Breast epithelium (tissue), 3 donors: ENCODE measurements around the gene CGAS.
A peak's percentile ranks its signal among the peaks of the same experiment; 100 is the strongest.

Source experiments
- POLR2A ChIP-seq: fragments of 450-650 bp; IDR thresholded peaks from one replicate; pipeline ENCODE4 v1.6.1; 2016; ENCODE audit warnings: antibody characterized with exemption, mild to moderate bottlenecking, moderate library complexity
- TF ChIP-seq, protein P1 (sequence below), 3 donors: fragments of 450-650 bp; IDR thresholded peaks; one replicate each; pipeline ENCODE4 v1.5.1; 2016 to 2017; ENCODE audit warnings: antibody characterized with exemption in 3 of 3, mild to moderate bottlenecking in 3 of 3, moderate library complexity in 3 of 3

DNA sequence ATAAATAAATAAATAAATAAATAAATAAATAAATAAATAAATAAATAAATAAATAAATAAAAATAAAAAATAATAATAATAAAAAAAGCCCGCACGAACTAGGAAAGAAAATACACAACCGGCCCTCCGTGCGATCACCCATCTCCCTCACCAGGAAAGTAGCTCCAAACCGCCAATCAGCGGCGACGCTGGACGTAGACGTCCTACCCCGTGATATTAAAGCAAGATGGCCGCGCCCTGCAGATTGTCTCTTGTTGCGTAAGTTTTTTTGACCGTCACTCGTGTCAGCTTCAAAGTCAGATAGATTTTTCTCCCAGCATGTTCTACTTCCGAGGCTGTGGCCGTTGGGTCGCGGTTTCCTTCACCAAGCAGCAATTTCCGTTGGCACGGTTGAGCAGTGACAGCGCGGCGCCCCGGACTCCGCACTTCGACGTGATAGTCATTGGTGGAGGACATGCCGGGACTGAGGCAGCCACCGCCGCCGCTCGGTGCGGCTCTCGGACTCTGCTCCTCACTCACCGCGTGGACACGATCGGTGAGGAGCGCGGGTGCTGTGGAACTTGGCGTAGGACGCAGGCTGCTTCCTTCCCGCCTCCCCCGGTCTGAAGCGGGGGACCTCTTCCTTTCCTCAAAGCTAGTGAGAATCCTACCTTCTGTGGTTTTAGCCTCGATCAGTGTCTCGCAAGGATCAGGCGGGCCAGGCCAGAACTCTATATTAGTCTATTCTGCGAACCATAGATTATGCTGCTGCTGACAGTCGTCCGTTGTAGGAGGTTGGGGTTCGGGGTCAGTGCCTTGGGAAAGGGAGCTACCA, 9.6 kb upstream of the CGAS start, which contains the start of gene MTO1:
- TF ChIP-seq, protein P1, sequence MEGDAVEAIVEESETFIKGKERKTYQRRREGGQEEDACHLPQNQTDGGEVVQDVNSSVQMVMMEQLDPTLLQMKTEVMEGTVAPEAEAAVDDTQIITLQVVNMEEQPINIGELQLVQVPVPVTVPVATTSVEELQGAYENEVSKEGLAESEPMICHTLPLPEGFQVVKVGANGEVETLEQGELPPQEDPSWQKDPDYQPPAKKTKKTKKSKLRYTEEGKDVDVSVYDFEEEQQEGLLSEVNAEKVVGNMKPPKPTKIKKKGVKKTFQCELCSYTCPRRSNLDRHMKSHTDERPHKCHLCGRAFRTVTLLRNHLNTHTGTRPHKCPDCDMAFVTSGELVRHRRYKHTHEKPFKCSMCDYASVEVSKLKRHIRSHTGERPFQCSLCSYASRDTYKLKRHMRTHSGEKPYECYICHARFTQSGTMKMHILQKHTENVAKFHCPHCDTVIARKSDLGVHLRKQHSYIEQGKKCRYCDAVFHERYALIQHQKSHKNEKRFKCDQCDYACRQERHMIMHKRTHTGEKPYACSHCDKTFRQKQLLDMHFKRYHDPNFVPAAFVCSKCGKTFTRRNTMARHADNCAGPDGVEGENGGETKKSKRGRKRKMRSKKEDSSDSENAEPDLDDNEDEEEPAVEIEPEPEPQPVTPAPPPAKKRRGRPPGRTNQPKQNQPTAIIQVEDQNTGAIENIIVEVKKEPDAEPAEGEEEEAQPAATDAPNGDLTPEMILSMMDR (IDR thresholded peaks at IDR 0.05): no peak
- TF ChIP-seq POLR2A: peak; percentile 44
